Endodermal cell (in vitro differentiated cells): Measurements from ENCODE around the gene SEMA4G. TPM values are rescaled to one million over a fixed set of nuclear protein-coding genes. Genes with fewer than 3 reads are reported as not detected.
A peak's percentile ranks its signal among the peaks of the same experiment; 100 is the strongest.
"Not testable (repeated sequence)": the region's sequence is repeated elsewhere in the genome, so short reads cannot be mapped to it uniquely, and the experiment has no call there.

ENCODE experiments used
- DNase-seq: peaks from one replicate; pipeline ENCODE4 v3.0.0-alpha.2; 2017
- H3K27ac ChIP-seq: 2 replicates; pipeline ENCODE4 v1.5.1; 2013; ENCODE audit warnings: mild to moderate bottlenecking, low read depth, low read length, moderate library complexity
- H3K27me3 ChIP-seq: 2 replicates; pipeline ENCODE4 v1.6.1; 2013; ENCODE audit warnings: mild to moderate bottlenecking, low read length, moderate library complexity; ENCODE audit not compliant: insufficient read depth, control insufficient read depth, poor library complexity, severe bottlenecking
- H3K36me3 ChIP-seq: 2 replicates; pipeline ENCODE4 v1.7.0; 2013; ENCODE audit warnings: mild to moderate bottlenecking, low read length, moderate library complexity; ENCODE audit not compliant: control insufficient read depth, insufficient read depth
- H3K4me1 ChIP-seq: one replicate; pipeline ENCODE4 v1.7.0; 2013; ENCODE audit warnings: low read length; ENCODE audit not compliant: control insufficient read depth, insufficient read depth
- H3K4me3 ChIP-seq: 2 replicates; pipeline ENCODE4 v1.5.1; 2013; ENCODE audit warnings: mild to moderate bottlenecking, low read length, moderate library complexity
- H3K9ac ChIP-seq: 2 replicates; pipeline ENCODE4 v1.6.1; 2013; ENCODE audit warnings: mild to moderate bottlenecking, low read length, moderate library complexity; ENCODE audit not compliant: poor library complexity, severe bottlenecking; ENCODE audit errors: extremely low read depth
- H3K9me3 ChIP-seq: 2 replicates; pipeline ENCODE4 v1.6.1; 2013; ENCODE audit warnings: mild to moderate bottlenecking, low read length, moderate library complexity; ENCODE audit not compliant: control insufficient read depth
- H3K27ac Mint-ChIP-seq: 2 replicates; pipeline ENCODE4 v1.8.0; 2020; ENCODE audit warnings: mixed read lengths
- H3K27me3 Mint-ChIP-seq: 2 replicates; pipeline ENCODE4 v1.8.0; 2021; ENCODE audit warnings: mild to moderate bottlenecking, mixed read lengths; ENCODE audit not compliant: insufficient read depth
- H3K36me3 Mint-ChIP-seq: 2 replicates; pipeline ENCODE4 v1.8.0; 2020; ENCODE audit warnings: low read depth, mixed read lengths
- H3K4me1 Mint-ChIP-seq: 2 replicates; pipeline ENCODE4 v1.8.0; 2020; ENCODE audit warnings: mixed read lengths
- H3K4me3 Mint-ChIP-seq: 2 replicates; pipeline ENCODE4 v1.8.0; 2020; ENCODE audit warnings: mild to moderate bottlenecking, moderate library complexity, mixed read lengths
- H3K9me3 Mint-ChIP-seq: 2 replicates; pipeline ENCODE4 v1.8.0; 2020; ENCODE audit warnings: mild to moderate bottlenecking, mixed read lengths
- CTCF ChIP-seq: fragments of 200-600 bp; sonication (generic); conservative IDR thresholded peaks from 2 replicates; pipeline ENCODE4 v1.5.0; 2021; ENCODE audit warnings: antibody characterized with exemption, mild to moderate bottlenecking
- WGBS, 2 experiments: methylation state at CpG; one replicate each; pipeline versions ENCODE4 v1.1.5 to v1.1.7; 2013; ENCODE audit warnings: missing lambda C conversion rate in 2 of 2, mixed read lengths in 1 of 2; ENCODE audit not compliant: insufficient coverage in 1 of 2, insufficient read length in 1 of 2; 5-methylcytosine and 5-hydroxymethylcytosine counted together
- total RNA-seq, 2 donors: library from RNA; stranded (reverse); fragmentation: NEBNext Ultra II Directional in 1 of 2; extraction: Animal tissue kit (Norgen Biotek cat#: 25700) in 1 of 2; gene quantifications; 2 replicates in 1 of 2; 3 replicates in 1 of 2; pipeline ENCODE4 v1.2.1, GENCODE V29; 2021

Gene SEMA4G
- total RNA-seq, 2 donors from 2014 or later: 20.1 to 36.6 TPM

- 43 to 74% methylated on average over 1 to 4 of the region's 4 CpGs for WGBS, 2 experiments
Observed at GRCh38 chr10:100970914-100971811, 1.9 kb downstream of the SEMA4G start.

GRCh38 chr10:100972115-100972903 is 3.0 kb downstream of the SEMA4G start:
- no peaks in the 10 kb centered on the region for H3K27me3 Mint-ChIP-seq
- H3K27ac Mint-ChIP-seq: no peak overlapping the region
- H3K9me3 Mint-ChIP-seq: no peaks in the 10 kb centered on the region
- no peaks in the 10 kb centered on the region for H3K27me3 ChIP-seq
- no peak for TF ChIP-seq CTCF
- no peak for DNase-seq
- H3K9ac ChIP-seq: no peak overlapping the region
- no peaks in the 10 kb centered on the region for H3K9me3 ChIP-seq
- H3K4me1 ChIP-seq: peaks cover 16% of the 10 kb centered on the region
- no peak overlapping the region for H3K27ac ChIP-seq
- H3K36me3 Mint-ChIP-seq: peaks cover 19% of the 10 kb centered on the region
- WGBS, 2 experiments: 72 to 78% methylated on average over 10 to 13 of the region's 13 CpGs
- H3K4me3 ChIP-seq: no peak overlapping the region
- H3K4me3 Mint-ChIP-seq: peak overlapping the region; percentile 74
- H3K4me1 Mint-ChIP-seq: peaks cover 33% of the 10 kb centered on the region
- no peaks in the 10 kb centered on the region for H3K36me3 ChIP-seq

More at GRCh38 chr10:100970914-100971811, 1.9 kb downstream of the SEMA4G start:
- Mint-ChIP-seq H3K27ac (peak overlapping the region; percentile 83), H3K27me3 (no peaks in the 10 kb centered on the region), H3K9me3 (no peaks in the 10 kb centered on the region), H3K4me1 (peaks cover 33% of the 10 kb centered on the region), H3K36me3 (peaks cover 19% of the 10 kb centered on the region), H3K4me3 (peak overlapping the region; percentile 74)
- H3K27me3 ChIP-seq: no peaks in the 10 kb centered on the region
- peaks cover 18% of the 10 kb centered on the region for H3K4me1 ChIP-seq
- no peak for TF ChIP-seq CTCF
- no peak overlapping the region for H3K4me3 ChIP-seq
- no peak overlapping the region for H3K27ac ChIP-seq
- peak; percentile 59 for DNase-seq
- H3K9ac ChIP-seq: no peak overlapping the region
- H3K36me3 ChIP-seq: peaks cover 8% of the 10 kb centered on the region
- H3K9me3 ChIP-seq: no peaks in the 10 kb centered on the region

- Mint-ChIP-seq H3K4me3 (peak overlapping the region; percentile 74), H3K4me1 (peaks cover 32% of the 10 kb centered on the region), H3K27me3 (no peaks in the 10 kb centered on the region), H3K36me3 (peaks cover 25% of the 10 kb centered on the region), H3K27ac (no peak overlapping the region), H3K9me3 (no peaks in the 10 kb centered on the region)
- DNase-seq: no peak
- Histone ChIP-seq H3K27me3 (no peaks in the 10 kb centered on the region), H3K9me3 (no peaks in the 10 kb centered on the region), H3K9ac (no peak overlapping the region), H3K4me1 (peaks cover 16% of the 10 kb centered on the region), H3K4me3 (no peak overlapping the region), H3K27ac (no peak overlapping the region), H3K36me3 (peaks cover 1% of the 10 kb centered on the region)
- TF ChIP-seq CTCF: no peak
- 87 to 94% methylated on average over 3 to 6 of the region's 6 CpGs for WGBS, 2 experiments
Observed at GRCh38 chr10:100972904-100973535, 3.7 kb downstream of the SEMA4G start.

GRCh38 chr10:100975397-100975796 is 6.1 kb downstream of the SEMA4G start:
- H3K27me3 Mint-ChIP-seq, H3K27ac ChIP-seq, H3K9ac ChIP-seq, H3K27me3 ChIP-seq, DNase-seq, H3K9me3 Mint-ChIP-seq, H3K27ac Mint-ChIP-seq, H3K4me3 Mint-ChIP-seq, H3K4me3 ChIP-seq, H3K9me3 ChIP-seq: not testable (repeated sequence)
- Mint-ChIP-seq H3K4me1 (peaks cover 25% of the 10 kb centered on the region), H3K36me3 (peaks cover 39% of the 10 kb centered on the region)
- peaks cover 16% of the 10 kb centered on the region for H3K4me1 ChIP-seq
- 79 to 94% methylated on average over 8 of the region's 8 CpGs for WGBS, 2 experiments
- peaks cover 14% of the 10 kb centered on the region for H3K36me3 ChIP-seq
